ENCODE data around the gene SGTA. TPM values are rescaled to one million over a fixed set of nuclear protein-coding genes. Genes with fewer than 3 reads are reported as not detected.

Gene SGTA
- total and polyA plus RNA-seq, 2 of the 4 experiments (the other 2 are of a cell fraction) = 17.4 to 72.9 TPM

DNA sequence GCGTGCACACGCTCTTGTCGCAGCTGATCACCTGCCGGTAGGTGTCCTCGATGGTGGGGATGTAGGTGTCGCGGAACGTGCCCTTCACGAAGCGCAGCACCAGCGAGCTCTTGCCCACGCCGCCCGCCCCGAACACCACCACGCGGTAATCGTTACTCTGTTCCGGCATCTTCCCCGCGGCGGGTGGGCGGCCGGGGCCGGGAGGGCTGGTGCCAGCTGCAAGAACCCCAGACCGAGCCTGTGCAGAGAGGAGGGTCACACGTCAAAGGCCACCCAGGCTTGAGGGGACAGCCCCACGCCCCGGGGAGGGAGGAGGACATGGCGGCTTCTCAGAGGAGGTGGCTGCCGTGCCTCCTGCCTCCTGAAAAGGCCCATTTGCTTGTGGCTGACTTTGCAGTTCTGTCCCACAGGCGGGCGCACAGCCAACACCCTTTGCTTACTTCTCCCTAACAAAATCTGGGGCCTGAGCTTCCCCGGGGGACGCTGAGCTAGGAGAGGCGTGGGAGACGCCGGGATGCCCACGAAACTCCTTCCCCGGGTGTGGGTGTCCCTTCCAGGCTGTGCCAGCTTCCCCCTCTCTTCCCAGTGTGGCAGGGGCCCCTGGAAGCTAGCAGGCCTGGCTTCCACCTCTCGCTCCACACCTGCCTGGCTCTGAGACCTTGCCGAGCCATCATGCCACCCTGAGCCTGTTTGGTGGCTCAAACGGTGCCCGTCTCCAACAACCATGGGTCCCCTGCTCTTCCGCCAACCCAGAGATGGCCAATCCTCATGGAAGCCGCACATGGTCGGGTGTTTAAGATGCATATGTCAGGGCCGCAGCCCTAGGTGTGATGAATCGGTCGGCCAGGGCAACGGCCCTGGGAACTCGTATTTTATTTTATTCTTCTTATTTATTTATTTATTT is 65.2 kb downstream of the SGTA start:
- H3K9me3 ChIP-seq (ENCODE audit: control insufficient read depth, insufficient read depth, low read length) = peaks cover 9% of the 10 kb centered on the region
- intact Hi-C loops (cut with micrococcal nuclease) = no loop called here
- CTCF ChIA-PET = no interaction called here
- no peak overlapping the region for H3K23ac ChIP-seq (ENCODE audit: low read depth, low read length)
- no peaks in the 10 kb centered on the region; the same call in 1 of the 2 replicates for H4K20me1 ChIP-seq (ENCODE audit: insufficient read depth, low read length)
- H3K27me3 ChIP-seq (ENCODE audit: control insufficient read depth, insufficient read depth, low read length) = no peaks in the 10 kb centered on the region; the same call in 1 of the 2 replicates
- H3K18ac ChIP-seq (ENCODE audit: low read depth, low read length) = no peak overlapping the region
- no peak overlapping the region for H3K9ac ChIP-seq (ENCODE audit: low read depth, low read length)
- H2BK5ac ChIP-seq (ENCODE audit: low read depth, low read length, poor library complexity, severe bottlenecking) = no peak overlapping the region
- H2BK20ac ChIP-seq (ENCODE audit: low read depth, low read length) = no peak overlapping the region
- H3K36me3 ChIP-seq (ENCODE audit: control insufficient read depth, insufficient read depth, low read length) = peaks cover 4% of the 10 kb centered on the region; the same call in 1 of the 2 replicates
- H4K91ac ChIP-seq (ENCODE audit: insufficient read depth, low read depth, low read length) = no peak overlapping the region
- no peak overlapping the region for H4K5ac ChIP-seq (ENCODE audit: low read depth, low read length)
- H2BK15ac ChIP-seq (ENCODE audit: low read depth, low read length) = no peak overlapping the region
- dilution Hi-C loops (cut with HindIII; ENCODE audit: low sequenced_read_pairs, unreplicated experiment) = no loop called here
- no peak overlapping the region for H3K4me2 ChIP-seq (ENCODE audit: low read depth, low read length)
- in situ Hi-C loops (cut with MboI; ENCODE audit: low sequenced_read_pairs) = no loop called here
- H3K9me1 ChIP-seq (ENCODE audit: insufficient read depth, low read length) = peaks cover 6% of the 10 kb centered on the region; the same call in 1 of the 2 replicates
- no peak overlapping the region for H3K4ac ChIP-seq (ENCODE audit: low read depth, low read length)
- H3K4me3 ChIP-seq (ENCODE audit: insufficient read depth, low read depth, low read length) = no peak overlapping the region
- POLR2A ChIA-PET (ENCODE audit: unreplicated experiment) = no interaction called here
- no peak for ATAC-seq (ENCODE audit: low read depth)
- no peak overlapping the region for H3K27ac ChIP-seq (ENCODE audit: insufficient read depth, low read length)
- no peak overlapping the region for H2BK120ac ChIP-seq (ENCODE audit: low read depth, low read length)
- H2AK5ac ChIP-seq (ENCODE audit: low read depth, low read length) = no peak overlapping the region
- no peak overlapping the region for H3K14ac ChIP-seq (replicated peaks; ENCODE audit: low read depth, low read length)
- no peak overlapping the region for H4K8ac ChIP-seq (ENCODE audit: low read depth in 2 of 2, low read length in 2 of 2)
- H3K79me1 ChIP-seq (ENCODE audit: low read depth in 1 of 2, low read length in 2 of 2) = peaks cover 0 to 10% of the 10 kb centered on the region in 2 experiments; a peak in 2 of 4 replicates
- H2AK9ac ChIP-seq (replicated peaks; ENCODE audit: low read depth, low read length, poor library complexity) = peak overlapping the region; percentile 55
- H3K4me1 ChIP-seq (ENCODE audit: control insufficient read depth, insufficient read depth, low read length) = peaks cover 8% of the 10 kb centered on the region
- H3K56ac ChIP-seq (ENCODE audit: extremely low read depth, insufficient read depth, low read length) = no peak overlapping the region
- no peak overlapping the region for H2AFZ ChIP-seq (replicated peaks; ENCODE audit: low read length, poor library complexity)
- no peak for DNase-seq
- WGBS, 2 experiments (ENCODE audit: extremely low coverage in 2 of 2, insufficient read length in 1 of 2) = 82% methylated on average over 24 of the region's 52 CpGs; no CpG with 5 or more reads in 1 of the 2 experiments
- BruUV-seq (replicated peaks) = no TSS peak
- TF ChIP-seq FOS (IDR thresholded peaks at IDR 0.05; ENCODE audit: low read depth, low read length) (no peak), MXI1 (IDR thresholded peaks at IDR 0.05; ENCODE audit: borderline replicate concordance, low read depth, low read length) (no peak), BHLHE40 (IDR thresholded peaks at IDR 0.05; ENCODE audit: low read depth, low read length) (no peak), CHD1 (IDR thresholded peaks at IDR 0.05; ENCODE audit: low read depth, low read length) (no peak), RCOR1 (IDR thresholded peaks at IDR 0.05; ENCODE audit: insufficient replicate concordance, low read length) (no peak), MAFK (IDR thresholded peaks at IDR 0.05; ENCODE audit: low read depth, low read length) (no peak), RFX5 (IDR thresholded peaks at IDR 0.05; ENCODE audit: low read depth, low read length) (no peak), SMC3 (IDR thresholded peaks at IDR 0.05; ENCODE audit: low read depth, low read length) (no peak), MAZ (IDR thresholded peaks at IDR 0.05; ENCODE audit: borderline replicate concordance, low read depth, low read length) (no peak), CEBPB (IDR thresholded peaks at IDR 0.05; ENCODE audit: low read depth, low read length) (no peak), RAD21 (IDR thresholded peaks at IDR 0.05; ENCODE audit: low read length) (no peak)
- TF ChIP-seq, protein P1, sequence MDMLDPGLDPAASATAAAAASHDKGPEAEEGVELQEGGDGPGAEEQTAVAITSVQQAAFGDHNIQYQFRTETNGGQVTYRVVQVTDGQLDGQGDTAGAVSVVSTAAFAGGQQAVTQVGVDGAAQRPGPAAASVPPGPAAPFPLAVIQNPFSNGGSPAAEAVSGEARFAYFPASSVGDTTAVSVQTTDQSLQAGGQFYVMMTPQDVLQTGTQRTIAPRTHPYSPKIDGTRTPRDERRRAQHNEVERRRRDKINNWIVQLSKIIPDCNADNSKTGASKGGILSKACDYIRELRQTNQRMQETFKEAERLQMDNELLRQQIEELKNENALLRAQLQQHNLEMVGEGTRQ (IDR thresholded peaks at IDR 0.05; ENCODE audit: low read depth, low read length) = no peak
- TF ChIP-seq, protein P2, sequence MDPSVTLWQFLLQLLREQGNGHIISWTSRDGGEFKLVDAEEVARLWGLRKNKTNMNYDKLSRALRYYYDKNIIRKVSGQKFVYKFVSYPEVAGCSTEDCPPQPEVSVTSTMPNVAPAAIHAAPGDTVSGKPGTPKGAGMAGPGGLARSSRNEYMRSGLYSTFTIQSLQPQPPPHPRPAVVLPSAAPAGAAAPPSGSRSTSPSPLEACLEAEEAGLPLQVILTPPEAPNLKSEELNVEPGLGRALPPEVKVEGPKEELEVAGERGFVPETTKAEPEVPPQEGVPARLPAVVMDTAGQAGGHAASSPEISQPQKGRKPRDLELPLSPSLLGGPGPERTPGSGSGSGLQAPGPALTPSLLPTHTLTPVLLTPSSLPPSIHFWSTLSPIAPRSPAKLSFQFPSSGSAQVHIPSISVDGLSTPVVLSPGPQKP (IDR thresholded peaks at IDR 0.05; ENCODE audit: borderline replicate concordance, low read depth, low read length) = no peak
- TF ChIP-seq, protein P3, sequence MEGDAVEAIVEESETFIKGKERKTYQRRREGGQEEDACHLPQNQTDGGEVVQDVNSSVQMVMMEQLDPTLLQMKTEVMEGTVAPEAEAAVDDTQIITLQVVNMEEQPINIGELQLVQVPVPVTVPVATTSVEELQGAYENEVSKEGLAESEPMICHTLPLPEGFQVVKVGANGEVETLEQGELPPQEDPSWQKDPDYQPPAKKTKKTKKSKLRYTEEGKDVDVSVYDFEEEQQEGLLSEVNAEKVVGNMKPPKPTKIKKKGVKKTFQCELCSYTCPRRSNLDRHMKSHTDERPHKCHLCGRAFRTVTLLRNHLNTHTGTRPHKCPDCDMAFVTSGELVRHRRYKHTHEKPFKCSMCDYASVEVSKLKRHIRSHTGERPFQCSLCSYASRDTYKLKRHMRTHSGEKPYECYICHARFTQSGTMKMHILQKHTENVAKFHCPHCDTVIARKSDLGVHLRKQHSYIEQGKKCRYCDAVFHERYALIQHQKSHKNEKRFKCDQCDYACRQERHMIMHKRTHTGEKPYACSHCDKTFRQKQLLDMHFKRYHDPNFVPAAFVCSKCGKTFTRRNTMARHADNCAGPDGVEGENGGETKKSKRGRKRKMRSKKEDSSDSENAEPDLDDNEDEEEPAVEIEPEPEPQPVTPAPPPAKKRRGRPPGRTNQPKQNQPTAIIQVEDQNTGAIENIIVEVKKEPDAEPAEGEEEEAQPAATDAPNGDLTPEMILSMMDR (conservative IDR thresholded peaks at IDR 0.05; ENCODE audit: low read depth, low read length) = no peak

Measured in IMR-90 (cell line).